ENCODE results near the gene SPOCK2. TPM values are rescaled to one million over a fixed set of nuclear protein-coding genes. Genes with fewer than 3 reads are reported as not detected.
A peak's percentile ranks its signal among the peaks of the same experiment; 100 is the strongest.

Gene SPOCK2
- total RNA-seq, 1 donor from 2014 or later, result 0.54 TPM

GRCh38 chr10:72049472-72049871, 38.9 kb downstream of the SPOCK2 start:
- H3K4me1 Mint-ChIP-seq (ENCODE audit: unreplicated experiment), result peaks cover 12% of the 10 kb centered on the region
- peaks cover 6% of the 10 kb centered on the region for H3K9me3 Mint-ChIP-seq (ENCODE audit: unreplicated experiment)

GRCh38 chr10:72048450-72049124, 39.8 kb downstream of the SPOCK2 start:
- peaks cover 6% of the 10 kb centered on the region for H3K9me3 Mint-ChIP-seq (ENCODE audit: unreplicated experiment)
- H3K4me1 Mint-ChIP-seq (ENCODE audit: unreplicated experiment), result peaks cover 12% of the 10 kb centered on the region
- no peaks in the 10 kb centered on the region for H3K36me3 Mint-ChIP-seq (ENCODE audit: unreplicated experiment)
- DNase-seq (ENCODE audit: extremely low spot score, unreplicated experiment), result peak; percentile 95
- H3K27me3 Mint-ChIP-seq (ENCODE audit: unreplicated experiment), result no peaks in the 10 kb centered on the region
- peak overlapping the region; percentile 60 for H3K27ac Mint-ChIP-seq (ENCODE audit: unreplicated experiment)
- H3K4me3 Mint-ChIP-seq (ENCODE audit: unreplicated experiment), result no peak overlapping the region
- peak; percentile 100 for TF ChIP-seq CTCF (IDR thresholded peaks at IDR 0.05)

More at GRCh38 chr10:72049472-72049871, 38.9 kb downstream of the SPOCK2 start:
- Mint-ChIP-seq H3K27me3 (ENCODE audit: unreplicated experiment) (no peaks in the 10 kb centered on the region), H3K4me3 (ENCODE audit: unreplicated experiment) (no peak overlapping the region), H3K27ac (ENCODE audit: unreplicated experiment) (no peak overlapping the region), H3K36me3 (ENCODE audit: unreplicated experiment) (no peaks in the 10 kb centered on the region)
- no peak for TF ChIP-seq CTCF (IDR thresholded peaks at IDR 0.05)
- DNase-seq (ENCODE audit: extremely low spot score, unreplicated experiment), result no peak

GRCh38 chr10:72045586-72045985, 42.8 kb downstream of the SPOCK2 start:
- no peak overlapping the region for H3K27ac Mint-ChIP-seq (ENCODE audit: unreplicated experiment)
- peaks cover 6% of the 10 kb centered on the region for H3K9me3 Mint-ChIP-seq (ENCODE audit: unreplicated experiment)
- no peak for DNase-seq (ENCODE audit: extremely low spot score, unreplicated experiment)
- no peak overlapping the region for H3K4me3 Mint-ChIP-seq (ENCODE audit: unreplicated experiment)
- H3K4me1 Mint-ChIP-seq (ENCODE audit: unreplicated experiment), result peaks cover 20% of the 10 kb centered on the region
- no peaks in the 10 kb centered on the region for H3K27me3 Mint-ChIP-seq (ENCODE audit: unreplicated experiment)
- TF ChIP-seq CTCF (IDR thresholded peaks at IDR 0.05), result no peak
- H3K36me3 Mint-ChIP-seq (ENCODE audit: unreplicated experiment), result no peaks in the 10 kb centered on the region

GRCh38 chr10:72044417-72045041, 43.8 kb downstream of the SPOCK2 start:
- Mint-ChIP-seq H3K27ac (ENCODE audit: unreplicated experiment) (no peak overlapping the region), H3K4me1 (ENCODE audit: unreplicated experiment) (peaks cover 20% of the 10 kb centered on the region), H3K27me3 (ENCODE audit: unreplicated experiment) (no peaks in the 10 kb centered on the region), H3K9me3 (ENCODE audit: unreplicated experiment) (peaks cover 6% of the 10 kb centered on the region), H3K36me3 (ENCODE audit: unreplicated experiment) (no peaks in the 10 kb centered on the region), H3K4me3 (ENCODE audit: unreplicated experiment) (no peak overlapping the region)
- DNase-seq (ENCODE audit: extremely low spot score, unreplicated experiment), result no peak
- TF ChIP-seq CTCF (IDR thresholded peaks at IDR 0.05), result peak; percentile 50

GRCh38 chr10:72043016-72043834, 45.1 kb downstream of the SPOCK2 start:
- peaks cover 6% of the 10 kb centered on the region for H3K9me3 Mint-ChIP-seq (ENCODE audit: unreplicated experiment)
- TF ChIP-seq CTCF (IDR thresholded peaks at IDR 0.05), result no peak
- no peak overlapping the region for H3K27ac Mint-ChIP-seq (ENCODE audit: unreplicated experiment)
- DNase-seq (ENCODE audit: extremely low spot score, unreplicated experiment), result no peak
- peaks cover 23% of the 10 kb centered on the region for H3K4me1 Mint-ChIP-seq (ENCODE audit: unreplicated experiment)
- H3K4me3 Mint-ChIP-seq (ENCODE audit: unreplicated experiment), result no peak overlapping the region
- no peaks in the 10 kb centered on the region for H3K27me3 Mint-ChIP-seq (ENCODE audit: unreplicated experiment)
- H3K36me3 Mint-ChIP-seq (ENCODE audit: unreplicated experiment), result no peaks in the 10 kb centered on the region
